ENCODE results near the gene CNOT2. TPM values are rescaled to one million over a fixed set of nuclear protein-coding genes. Genes with fewer than 3 reads are reported as not detected.

The CNOT2 gene
- total RNA-seq, 1 experiment from 2014 or later, result 73.7 TPM

GRCh38 chr12:70196811-70197281, 46.4 kb upstream of the CNOT2 start:
- CTCF ChIA-PET, result no interaction called here
- ATAC-seq (no peak), DNase-seq (no peak)
- TF ChIP-seq EZH2 (IDR thresholded peaks at IDR 0.05; ENCODE audit: low read length, unreplicated experiment), result no peak
- no peak for TF ChIP-seq EZH2phosphoT487 (IDR thresholded peaks at IDR 0.05; ENCODE audit: borderline replicate concordance, low read length)
- TF ChIP-seq CTCF (conservative IDR thresholded peaks at IDR 0.05; ENCODE audit: low read depth, low read length), result no peak
- Histone ChIP-seq H3K27ac (ENCODE audit: low read length) (no peak overlapping the region), H2AFZ (ENCODE audit: low read length) (no peak overlapping the region), H4K20me1 (ENCODE audit: low read length) (no peaks in the 10 kb centered on the region), H3K9ac (ENCODE audit: low read length) (no peak overlapping the region), H3K4me1 (ENCODE audit: insufficient read depth, low read length) (no peaks in the 10 kb centered on the region), H3K9me3 (ENCODE audit: low read length) (no peaks in the 10 kb centered on the region), H3K27me3 (ENCODE audit: low read length) (no peaks in the 10 kb centered on the region), H3K4me3 (ENCODE audit: low read length) (no peak overlapping the region), H3K79me2 (ENCODE audit: low read length) (no peaks in the 10 kb centered on the region), H3K4me2 (ENCODE audit: low read length) (no peak overlapping the region), H3F3A (ENCODE audit: low read length, unreplicated experiment) (no peaks in the 10 kb centered on the region), H3K9me2 (replicated peaks; ENCODE audit: low read length) (no peaks in the 10 kb centered on the region), H3K36me3 (ENCODE audit: low read depth, low read length) (no peaks in the 10 kb centered on the region)
- no TSS peak for BruUV-seq (replicated peaks)
- POLR2A ChIA-PET (ENCODE audit: unreplicated experiment), result no interaction called here
- intact Hi-C loops (cut with micrococcal nuclease), result no loop called here

- H4K20me1 ChIP-seq (ENCODE audit: low read length), result no peaks in the 10 kb centered on the region
- no peaks in the 10 kb centered on the region for H3K79me2 ChIP-seq (ENCODE audit: low read length)
- intact Hi-C loops (cut with micrococcal nuclease), result no loop called here
- ChIA-PET POLR2A (ENCODE audit: unreplicated experiment) (no interaction called here), CTCF (no interaction called here)
- BruUV-seq (replicated peaks), result no TSS peak
- no peak overlapping the region for H3K9ac ChIP-seq (ENCODE audit: low read length)
- H3K9me2 ChIP-seq (replicated peaks; ENCODE audit: low read length), result no peaks in the 10 kb centered on the region
- H2AFZ ChIP-seq (ENCODE audit: low read length), result no peak overlapping the region
- DNase-seq, result no peak
- no peaks in the 10 kb centered on the region for H3K27me3 ChIP-seq (ENCODE audit: low read length)
- no peak overlapping the region for H3K4me3 ChIP-seq (ENCODE audit: low read length)
- no peaks in the 10 kb centered on the region for H3K4me1 ChIP-seq (ENCODE audit: insufficient read depth, low read length)
- no peaks in the 10 kb centered on the region for H3K36me3 ChIP-seq (ENCODE audit: low read depth, low read length)
- ATAC-seq, result no peak
- H3K9me3 ChIP-seq (ENCODE audit: low read length), result no peaks in the 10 kb centered on the region
- H3K4me2 ChIP-seq (ENCODE audit: low read length), result no peak overlapping the region
- no peaks in the 10 kb centered on the region for H3F3A ChIP-seq (ENCODE audit: low read length, unreplicated experiment)
- H3K27ac ChIP-seq (ENCODE audit: low read length), result no peak overlapping the region
- TF ChIP-seq EZH2phosphoT487 (IDR thresholded peaks at IDR 0.05; ENCODE audit: borderline replicate concordance, low read length), result no peak
These were observed 45.9 kb upstream of the CNOT2 start for GRCh38 chr12:70197345-70197744.

- Histone ChIP-seq H3K27me3 (ENCODE audit: low read length) (no peaks in the 10 kb centered on the region), H2AFZ (ENCODE audit: low read length) (no peak overlapping the region), H4K20me1 (ENCODE audit: low read length) (no peaks in the 10 kb centered on the region), H3K9me3 (ENCODE audit: low read length) (peaks cover 4% of the 10 kb centered on the region; the same call in 1 of the 2 replicates), H3K9me2 (replicated peaks; ENCODE audit: low read length) (no peaks in the 10 kb centered on the region), H3K4me1 (ENCODE audit: insufficient read depth, low read length) (no peaks in the 10 kb centered on the region), H3K4me3 (ENCODE audit: low read length) (no peak overlapping the region), H3F3A (ENCODE audit: low read length, unreplicated experiment) (no peaks in the 10 kb centered on the region), H3K27ac (ENCODE audit: low read length) (no peak overlapping the region), H3K36me3 (ENCODE audit: low read depth, low read length) (no peaks in the 10 kb centered on the region; the same call in 1 of the 2 replicates), H3K79me2 (ENCODE audit: low read length) (no peaks in the 10 kb centered on the region), H3K4me2 (ENCODE audit: low read length) (no peak overlapping the region), H3K9ac (ENCODE audit: low read length) (no peak overlapping the region)
- ChIA-PET CTCF (no interaction called here), POLR2A (ENCODE audit: unreplicated experiment) (no interaction called here)
- no peak for DNase-seq
- no peak for ATAC-seq
- TF ChIP-seq CTCF (conservative IDR thresholded peaks at IDR 0.05; ENCODE audit: low read depth, low read length) (no peak), EZH2phosphoT487 (IDR thresholded peaks at IDR 0.05; ENCODE audit: borderline replicate concordance, low read length) (no peak), EZH2 (IDR thresholded peaks at IDR 0.05; ENCODE audit: low read length, unreplicated experiment) (no peak)
- BruUV-seq (replicated peaks), result no TSS peak
- intact Hi-C loops (cut with micrococcal nuclease), result no loop called here
These were observed 29.5 kb upstream of the CNOT2 start for GRCh38 chr12:70213707-70214106.
